HG03139 (cell line): ENCODE measurements around the gene TNFRSF18.

Source experiments
- ATAC-seq: cut with Tn5 transposase; IDR thresholded peaks from one replicate; pipeline ENCODE4 v1.9.1; 2021; ENCODE audit not compliant: unreplicated experiment

Gene TNFRSF18

GRCh38 chr1:1167398-1167821, 39.0 kb downstream of the TNFRSF18 start:
- no peak for ATAC-seq

DNA sequence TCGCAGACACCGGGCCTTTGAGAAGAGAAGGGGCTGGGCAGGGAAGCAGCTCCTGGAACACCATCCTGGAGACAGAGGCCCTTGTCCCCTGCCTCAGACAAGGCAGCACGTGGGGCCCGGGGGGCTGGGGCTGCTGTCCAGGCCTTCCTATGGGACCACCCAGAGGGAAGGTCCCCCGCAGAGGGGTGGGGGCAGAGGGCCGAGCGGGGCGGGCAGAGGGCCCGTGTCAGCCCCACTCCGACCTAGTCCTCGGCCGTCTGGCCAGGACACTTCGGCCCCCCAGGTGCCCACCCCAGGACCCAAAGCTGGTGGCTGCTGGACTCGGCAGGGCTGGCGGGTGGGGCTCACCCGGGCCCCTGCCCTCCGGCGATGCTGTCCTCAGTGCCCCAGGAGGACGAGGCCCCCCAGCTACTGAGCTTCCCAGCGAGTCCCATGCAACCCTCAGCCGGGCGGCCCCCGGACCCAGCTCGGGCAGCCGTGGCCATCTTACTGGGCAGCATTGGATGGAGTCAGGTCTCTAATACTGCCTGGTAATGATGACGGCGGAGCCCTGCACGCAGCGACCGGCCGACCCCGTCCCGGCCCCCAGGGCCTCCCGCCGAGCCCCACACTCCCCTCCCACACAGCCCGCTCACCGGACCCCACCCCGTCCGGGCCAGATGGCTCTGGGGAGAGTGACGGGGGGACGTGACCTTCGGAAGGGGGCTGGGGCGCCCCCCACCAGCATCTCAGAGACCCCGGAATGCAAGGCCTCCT, 39.6 kb downstream of the TNFRSF18 start:
- ATAC-seq = no peak

GRCh38 chr1:1165900-1166421, 40.4 kb downstream of the TNFRSF18 start:
- no peak for ATAC-seq

DNA sequence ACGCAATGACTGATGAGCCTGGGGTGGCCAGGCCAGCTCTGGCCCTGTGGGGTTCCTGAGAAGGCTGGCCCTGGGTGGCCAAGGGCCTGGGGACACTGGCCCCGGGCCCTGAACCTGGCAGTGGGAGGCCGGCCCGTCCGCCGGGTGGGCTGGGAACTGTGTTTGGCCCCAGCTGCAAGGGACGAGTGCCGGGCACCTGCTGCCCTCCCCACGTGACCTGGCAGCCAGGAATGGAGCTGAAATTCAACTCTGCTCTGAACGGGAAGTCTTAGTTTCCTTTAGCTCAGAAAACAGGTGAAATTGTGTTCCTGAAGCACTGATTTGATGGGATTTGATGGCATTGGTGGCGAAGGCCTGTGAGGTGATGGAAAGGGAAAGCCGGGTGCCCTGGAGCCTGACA, 40.9 kb downstream of the TNFRSF18 start:
- no peak for ATAC-seq

DNA sequence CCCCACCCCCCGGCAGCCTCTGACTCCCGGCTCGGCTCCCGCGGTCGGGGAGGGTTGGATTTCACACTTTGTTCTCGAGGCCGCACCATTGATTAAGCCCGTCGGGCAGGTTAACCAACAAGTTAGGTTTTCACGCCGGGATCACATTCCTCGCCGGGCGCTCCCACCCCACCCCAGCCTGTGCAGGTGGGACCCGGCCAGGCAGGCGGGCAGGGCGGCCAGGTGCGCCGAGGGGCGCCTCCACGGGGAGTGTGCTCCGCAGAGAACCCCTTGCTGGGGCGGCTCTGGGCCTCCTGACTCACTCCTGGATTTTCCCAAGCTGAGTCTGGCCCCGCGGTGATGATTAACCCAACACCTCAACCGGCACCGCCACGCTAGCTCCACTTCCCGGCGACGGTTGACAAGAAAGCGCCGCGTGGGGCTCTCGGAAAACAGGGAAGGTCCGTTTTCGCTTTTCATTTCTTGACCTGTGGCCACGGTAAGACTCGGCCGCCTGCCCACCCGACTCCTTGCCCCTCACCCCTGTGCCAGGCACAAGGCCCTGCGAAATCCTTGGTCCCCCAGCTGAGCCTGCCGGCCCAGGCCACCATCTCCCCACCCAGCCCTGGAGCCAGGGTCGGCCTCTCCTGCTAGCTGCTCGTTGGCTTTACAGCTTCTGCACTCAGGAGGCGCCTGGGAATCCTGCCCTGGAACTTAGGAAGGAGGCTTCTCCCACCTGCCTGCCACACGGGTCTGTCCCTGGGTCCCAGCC, 41.5 kb downstream of the TNFRSF18 start:
- ATAC-seq = no peak

GRCh38 chr1:1164361-1164700, 42.1 kb downstream of the TNFRSF18 start:
- no peak for ATAC-seq

GRCh38 chr1:1163538-1164070, 42.8 kb downstream of the TNFRSF18 start:
- ATAC-seq = no peak

- ATAC-seq = no peak
Measured at GRCh38 chr1:1162597-1163537, 43.5 kb downstream of the TNFRSF18 start.

GRCh38 chr1:1161683-1162079, 44.7 kb downstream of the TNFRSF18 start:
- ATAC-seq = no peak

GRCh38 chr1:1161078-1161682, 45.2 kb downstream of the TNFRSF18 start:
- no peak for ATAC-seq

DNA sequence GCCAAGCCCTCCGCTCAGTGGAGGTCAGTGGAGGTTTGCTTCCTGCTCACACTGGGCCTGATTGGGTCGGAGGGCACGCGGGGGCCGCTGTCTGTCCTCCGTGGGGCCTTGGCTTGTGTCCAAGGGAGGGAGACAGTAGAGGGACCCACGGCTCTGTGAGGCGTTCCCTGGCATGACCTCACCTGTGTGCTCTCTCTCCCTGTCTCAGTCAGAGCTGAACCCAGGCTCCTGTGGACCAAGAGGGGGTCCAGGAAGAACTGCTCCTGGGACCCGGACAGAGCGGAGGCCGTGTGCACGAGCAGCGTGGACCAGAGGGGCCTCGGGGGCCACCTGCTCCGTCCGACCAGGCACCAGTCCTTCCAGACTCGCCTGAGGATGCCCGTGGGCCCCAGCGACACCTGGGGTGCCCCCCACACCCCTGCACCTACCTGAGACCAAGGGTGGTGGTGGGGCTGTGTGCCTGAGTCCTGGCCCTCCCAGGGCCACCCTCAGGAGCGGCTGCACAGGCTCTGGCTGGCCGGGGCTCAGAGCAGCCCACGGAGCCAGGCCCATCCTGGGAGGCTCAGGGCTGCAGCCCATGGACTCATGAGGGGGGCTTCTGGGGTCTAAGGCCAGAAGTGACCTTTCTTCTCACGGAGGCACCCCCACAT, 46.0 kb downstream of the TNFRSF18 start:
- ATAC-seq = no peak

GRCh38 chr1:1157914-1158710, 48.3 kb downstream of the TNFRSF18 start:
- no peak for ATAC-seq

DNA sequence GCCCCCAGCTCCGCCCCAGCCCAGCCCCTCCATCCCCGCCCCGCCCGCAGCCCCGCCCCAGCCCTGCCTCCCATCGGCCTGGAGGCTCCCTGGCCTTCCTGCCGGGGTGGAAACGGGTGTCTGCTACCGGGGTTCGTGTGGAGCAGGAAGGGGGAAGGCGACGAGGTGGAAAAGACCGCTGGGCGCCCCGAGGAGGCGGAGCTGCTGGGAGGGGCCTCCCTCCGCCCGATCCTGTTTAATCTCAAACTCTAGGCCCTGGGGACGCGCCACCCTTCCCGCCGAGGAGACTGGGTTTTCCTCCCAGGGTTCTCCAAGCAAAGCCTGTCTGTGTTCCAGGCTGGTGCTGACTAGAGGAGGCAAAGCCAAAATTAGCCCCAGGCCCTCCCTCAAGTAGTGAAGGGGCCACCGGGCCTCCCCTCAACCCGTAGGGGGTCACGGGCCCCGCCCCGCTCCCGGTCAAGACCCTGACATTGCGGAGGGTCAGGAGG, 48.9 kb downstream of the TNFRSF18 start:
- ATAC-seq = no peak

GRCh38 chr1:1157033-1157365, 49.4 kb downstream of the TNFRSF18 start:
- no peak for ATAC-seq

DNA sequence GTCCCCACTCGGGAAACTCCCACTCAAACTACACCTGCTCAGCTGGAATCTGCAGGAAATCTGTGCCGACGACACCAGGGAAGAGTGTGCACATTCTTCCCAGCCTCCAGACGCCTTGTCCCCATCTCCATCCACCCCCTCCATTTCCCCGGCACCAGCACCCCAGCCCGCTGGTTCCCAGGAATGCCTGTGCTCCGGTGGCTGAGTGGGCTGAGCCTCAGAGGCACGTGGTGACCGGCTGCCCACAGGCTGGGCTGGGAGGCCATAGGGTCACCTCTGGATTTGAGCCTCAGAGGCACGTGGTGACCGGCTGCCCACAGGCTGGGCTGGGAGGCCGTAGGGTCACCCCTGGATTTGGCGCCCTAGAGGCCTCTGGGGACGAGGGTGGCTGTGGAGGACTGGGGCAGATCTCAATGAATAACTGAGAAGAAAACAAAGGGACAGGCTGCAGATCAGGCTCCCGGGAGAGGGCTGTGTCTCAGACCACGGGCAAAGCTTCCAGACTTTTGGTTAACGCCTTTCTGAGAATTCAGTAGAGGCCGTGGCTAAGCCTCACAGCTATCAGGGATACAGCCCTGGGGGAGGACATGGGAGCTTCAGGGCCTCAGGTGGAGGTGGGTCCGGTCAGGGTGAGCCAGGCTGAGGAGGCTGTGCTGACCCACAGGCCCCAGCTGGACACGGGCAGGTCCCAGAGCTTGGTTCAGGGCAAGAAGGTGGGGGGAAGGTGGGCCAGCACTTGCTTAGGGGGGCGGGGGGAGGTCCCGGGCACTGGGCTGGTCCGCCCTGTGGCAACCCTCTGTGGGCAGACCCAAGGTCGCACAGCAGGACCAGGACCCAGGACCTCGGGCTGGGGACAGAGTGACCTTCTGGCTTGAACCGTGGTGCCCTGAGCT, 50.0 kb downstream of the TNFRSF18 start:
- no peak for ATAC-seq

GRCh38 chr1:1155258-1155657, 51.1 kb downstream of the TNFRSF18 start:
- no peak for ATAC-seq

- no peak for ATAC-seq
Measured at GRCh38 chr1:1153874-1154273, 52.5 kb downstream of the TNFRSF18 start.
